K562 (cell line): ENCODE measurements around the gene TBX1. TPM values are rescaled to one million over a fixed set of nuclear protein-coding genes. Genes with fewer than 3 reads are reported as not detected.

Experiments used
- FOXK1 ChIP-seq: sonication (generic); formaldehyde crosslinking; IDR thresholded peaks from 2 replicates; pipeline ENCODE4 v1.8.0; 2022; ENCODE audit warnings: missing genetic modification reagents, mild to moderate bottlenecking, borderline replicate concordance
- HMGN3 ChIP-seq: IDR thresholded peaks from 2 replicates; pipeline ENCODE4 v1.6.1; 2011; ENCODE audit warnings: borderline replicate concordance, low read depth, mild to moderate bottlenecking, mixed read lengths, low read length; ENCODE audit not compliant: insufficient read length; ENCODE audit errors: extremely low read depth
- HOXB6 ChIP-seq: fragments of 250-450 bp; sonication (Bioruptor Pico); IDR thresholded peaks from 2 replicates; pipeline ENCODE4 v1.5.1; 2022; ENCODE audit warnings: mild to moderate bottlenecking, borderline replicate concordance
- IFI16 ChIP-seq: fragments of 250-450 bp; sonication (Bioruptor Pico); IDR thresholded peaks from 2 replicates; pipeline ENCODE4 v2.1.2; 2022; ENCODE audit warnings: mild to moderate bottlenecking, inconsistent platforms
- KAT7 ChIP-seq: sonication (generic); formaldehyde crosslinking; IDR thresholded peaks from 2 replicates; pipeline ENCODE4 v1.8.0; 2022; ENCODE audit warnings: missing genetic modification reagents, mild to moderate bottlenecking, borderline replicate concordance
- MAX ChIP-seq: sonication (generic); formaldehyde crosslinking; IDR thresholded peaks from 2 replicates; pipeline ENCODE4 v1.9.0; 2022; ENCODE audit warnings: mild to moderate bottlenecking, missing genetic modification reagents
- SMAD3 ChIP-seq: fragments of 450-650 bp; formaldehyde crosslinking; conservative IDR thresholded peaks from 2 replicates; pipeline ENCODE4 v1.4.0; 2020; ENCODE audit warnings: mild to moderate bottlenecking
- SMAD4 ChIP-seq: fragments of 250-450 bp; sonication (Bioruptor Pico); conservative IDR thresholded peaks from 2 replicates; pipeline ENCODE4 v1.8.0; 2021; ENCODE audit warnings: inconsistent platforms, mild to moderate bottlenecking, moderate library complexity
- SMARCE1 ChIP-seq: fragments of 450-650 bp; IDR thresholded peaks from 2 replicates; pipeline ENCODE4 v1.7.1; 2016; ENCODE audit warnings: mild to moderate bottlenecking
- TCFL5 ChIP-seq: fragments of 250-450 bp; sonication (Bioruptor Pico); conservative IDR thresholded peaks from 2 replicates; pipeline ENCODE4 v1.6.1; 2021; ENCODE audit warnings: mild to moderate bottlenecking, moderate library complexity, matching md5 sums
- TEAD4 ChIP-seq, 2 experiments: sonication (generic) in 1 of 2; formaldehyde crosslinking in 1 of 2; IDR thresholded peaks; 2 replicates each; pipeline versions ENCODE4 v1.6.1 to v1.8.0; 2012 to 2022; ENCODE audit warnings: borderline replicate concordance in 1 of 2, inconsistent platforms in 1 of 2, low read length in 1 of 2, mild to moderate bottlenecking in 1 of 2, missing genetic modification reagents in 1 of 2
- TFE3 ChIP-seq: fragments of 450-650 bp; formaldehyde crosslinking; IDR thresholded peaks from 2 replicates; pipeline ENCODE4 v1.4.0; 2020; ENCODE audit warnings: mild to moderate bottlenecking, mixed read lengths
- ZNF239 ChIP-seq: fragments of 250-450 bp; sonication (Bioruptor Pico); IDR thresholded peaks from 2 replicates; pipeline ENCODE4 v1.4.0; 2020; ENCODE audit warnings: mild to moderate bottlenecking
- ZNF354B ChIP-seq: fragments of 250-450 bp; sonication (Bioruptor Pico); IDR thresholded peaks from 2 replicates; pipeline ENCODE4 v1.4.0; 2020
- polyA plus RNA-seq, 8 experiments: library from polyadenylated mRNA; depleted of rRNA in 4 of 8; stranded (reverse) in 5 of 8; unstranded in 3 of 8; fragments of >200 nt; fragmentation: Nextera tagmentation in 2 of 8; fragmentation: Illumina TruSeq in 1 of 8; extraction: Ambion mirVana in 2 of 8; extraction: Trizol in 1 of 8; gene quantifications; 2 replicates each; pipeline versions ENCODE4 v1.2.1 to v1.2.3, GENCODE V29; 2011 to 2014; ENCODE audit warnings: inconsistent platforms in 1 of 8, missing spikeins in 1 of 8
- total RNA-seq, 7 experiments: library from RNA; depleted of rRNA in 6 of 7; stranded (reverse); fragments of >200 nt in 6 of 7; fragmentation: Illumina TruSeq in 2 of 7; extraction: Trizol in 2 of 7; gene quantifications; 2 replicates each; pipeline versions ENCODE4 v1.2.1 to v1.2.3, GENCODE V29; 2011 to 2021; ENCODE audit warnings: low replicate concordance in 1 of 7
- TF ChIP-seq, protein P1 (sequence below): fragments of 250-450 bp; sonication (Bioruptor Pico); IDR thresholded peaks from 2 replicates; pipeline ENCODE4 v1.5.0; 2021; ENCODE audit warnings: mild to moderate bottlenecking, moderate library complexity
- TF ChIP-seq, protein P2 (sequence below): fragments of 450-650 bp; IDR thresholded peaks from one replicate; pipeline ENCODE4 v1.6.1; 2018; ENCODE audit warnings: mild to moderate bottlenecking, moderate library complexity; ENCODE audit not compliant: partially characterized antibody
- TF ChIP-seq, protein P3 (sequence below): fragments of 250-450 bp; sonication (Bioruptor Pico); IDR thresholded peaks from 2 replicates; pipeline ENCODE4 v1.8.0; 2022; ENCODE audit warnings: moderate library complexity, mild to moderate bottlenecking, inconsistent platforms

The TBX1 gene
- total and polyA plus RNA-seq, 9 of the 15 experiments (the other 6 are each of a cell fraction or from before 2014, with no cell fraction given) = 0.07 to 35.0 (median 3.9) TPM

GRCh38 chr22:19767427-19768341, 7.1 kb downstream of the TBX1 start (continued):
- TF ChIP-seq HOXB6 = no peak
- no peak for TF ChIP-seq SMARCE1
- TF ChIP-seq MAX = no peak
- TF ChIP-seq HMGN3 = peak; percentile 30
- TF ChIP-seq, protein P1, sequence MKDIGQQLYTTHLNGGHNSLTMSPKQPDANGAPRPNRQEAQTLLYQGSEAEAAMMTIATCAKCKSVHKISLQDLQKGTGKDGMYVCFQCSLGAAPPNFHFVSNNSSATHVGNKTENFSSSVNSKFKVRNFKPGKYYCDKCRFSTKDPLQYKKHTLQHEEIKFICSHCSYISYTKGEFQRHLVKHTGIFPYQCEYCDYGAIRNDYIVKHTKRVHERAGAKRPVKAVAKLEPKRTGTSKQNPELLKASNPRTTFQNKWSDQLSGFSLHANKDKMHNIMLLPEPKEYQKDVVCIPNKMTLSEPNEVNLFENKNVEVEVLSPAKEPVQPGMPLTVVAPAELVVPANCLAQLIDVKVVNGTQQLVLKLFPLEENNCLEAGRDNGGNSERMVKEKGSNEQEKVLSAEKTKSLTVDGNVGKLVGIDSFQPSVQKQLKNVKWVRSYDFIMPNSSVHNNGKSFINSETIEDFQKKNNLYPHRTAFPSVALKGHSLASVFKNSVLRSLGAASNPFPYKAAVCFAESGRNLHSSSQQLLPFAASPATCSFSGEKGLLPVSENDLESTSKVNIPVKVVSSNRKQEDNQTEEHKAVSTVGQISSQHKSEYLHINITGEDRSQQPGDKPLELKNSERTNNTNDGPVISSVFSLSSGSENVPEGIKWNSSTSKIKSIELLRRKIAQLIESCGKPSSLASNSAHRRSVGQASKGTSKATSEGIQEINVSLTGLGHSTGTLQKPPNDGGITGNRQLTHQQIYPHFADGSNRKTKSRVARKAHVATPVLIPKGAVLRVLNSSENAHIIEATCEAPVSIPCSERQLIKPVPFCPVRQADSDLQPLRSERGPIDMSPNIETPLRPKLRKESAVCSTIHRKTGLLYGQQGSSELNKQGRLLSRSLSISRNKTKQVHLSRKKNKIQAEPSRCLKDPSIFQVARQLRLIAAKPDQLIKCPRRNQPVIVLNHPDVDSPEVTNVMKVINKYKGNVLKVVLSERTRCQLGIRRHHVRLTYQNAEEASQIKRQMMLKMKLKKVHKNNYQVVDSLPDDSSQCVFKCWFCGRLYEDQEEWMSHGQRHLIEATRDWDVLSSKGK (CRISPR knock-in tag) = no peak
- no peak for TF ChIP-seq ZNF239 (CRISPR knock-in tag)
- no peak for TF ChIP-seq KAT7 (CRISPR knock-in tag)
- no peak for TF ChIP-seq ZNF354B (CRISPR knock-in tag)
- TF ChIP-seq TFE3 = no peak
- no peak for TF ChIP-seq SMAD4 (CRISPR knock-in tag)
- TF ChIP-seq, protein P2, sequence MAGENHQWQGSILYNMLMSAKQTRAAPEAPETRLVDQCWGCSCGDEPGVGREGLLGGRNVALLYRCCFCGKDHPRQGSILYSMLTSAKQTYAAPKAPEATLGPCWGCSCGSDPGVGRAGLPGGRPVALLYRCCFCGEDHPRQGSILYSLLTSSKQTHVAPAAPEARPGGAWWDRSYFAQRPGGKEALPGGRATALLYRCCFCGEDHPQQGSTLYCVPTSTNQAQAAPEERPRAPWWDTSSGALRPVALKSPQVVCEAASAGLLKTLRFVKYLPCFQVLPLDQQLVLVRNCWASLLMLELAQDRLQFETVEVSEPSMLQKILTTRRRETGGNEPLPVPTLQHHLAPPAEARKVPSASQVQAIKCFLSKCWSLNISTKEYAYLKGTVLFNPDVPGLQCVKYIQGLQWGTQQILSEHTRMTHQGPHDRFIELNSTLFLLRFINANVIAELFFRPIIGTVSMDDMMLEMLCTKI = no peak
- no peak for TF ChIP-seq SMAD3 (CRISPR knock-in tag)
- no peak for TF ChIP-seq TEAD4 (IDR thresholded peaks at IDR 0.05; ENCODE audit: low read length)
- no peak for TF ChIP-seq TEAD4 (CRISPR knock-in tag; IDR thresholded peaks at IDR 0.05; ENCODE audit: borderline replicate concordance)
- TF ChIP-seq IFI16 (CRISPR knock-in tag) = no peak
- TF ChIP-seq TCFL5 = no peak
- no peak for TF ChIP-seq FOXK1 (CRISPR knock-in tag)
- TF ChIP-seq, protein P3, sequence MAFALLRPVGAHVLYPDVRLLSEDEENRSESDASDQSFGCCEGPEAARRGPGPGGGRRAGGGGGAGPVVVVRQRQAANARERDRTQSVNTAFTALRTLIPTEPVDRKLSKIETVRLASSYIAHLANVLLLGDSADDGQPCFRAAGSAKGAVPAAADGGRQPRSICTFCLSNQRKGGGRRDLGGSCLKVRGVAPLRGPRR = no peak
